ENCODE results near the gene ENTPD2. TPM values are rescaled to one million over a fixed set of nuclear protein-coding genes. Genes with fewer than 3 reads are reported as not detected.

ENTPD2 gene
- total RNA-seq, 1 donor = 0.09 TPM

GRCh38 chr9:137084526-137084925 is 30.7 kb upstream of the ENTPD2 start:
- H3K4me3 ChIP-seq (ENCODE audit: low read depth, low read length) = no peak overlapping the region
- no peak for TF ChIP-seq CTCF (IDR thresholded peaks at IDR 0.05; ENCODE audit: insufficient read depth, low read length)
- DNase-seq (ENCODE audit: low read depth) = no peak

GRCh38 chr9:137083394-137084004 is 29.6 kb upstream of the ENTPD2 start:
- no peak overlapping the region for H3K4me3 ChIP-seq (ENCODE audit: low read depth, low read length)
- TF ChIP-seq CTCF (IDR thresholded peaks at IDR 0.05; ENCODE audit: insufficient read depth, low read length) = no peak
- peak; percentile 96 for DNase-seq (ENCODE audit: low read depth)

GRCh38 chr9:137082925-137083290 is 29.0 kb upstream of the ENTPD2 start:
- no peak for TF ChIP-seq CTCF (IDR thresholded peaks at IDR 0.05; ENCODE audit: insufficient read depth, low read length)
- DNase-seq (ENCODE audit: low read depth) = no peak

GRCh38 chr9:137082222-137082924 is 28.5 kb upstream of the ENTPD2 start:
- H3K4me3 ChIP-seq (ENCODE audit: low read depth, low read length) = no peak overlapping the region
- no peak for TF ChIP-seq CTCF (IDR thresholded peaks at IDR 0.05; ENCODE audit: insufficient read depth, low read length)
- DNase-seq (ENCODE audit: low read depth) = no peak

More at GRCh38 chr9:137082925-137083290, 29.0 kb upstream of the ENTPD2 start:
- no peak overlapping the region for H3K4me3 ChIP-seq (ENCODE audit: low read depth, low read length)

- H3K4me3 ChIP-seq (ENCODE audit: low read depth, low read length) = no peak overlapping the region
- TF ChIP-seq CTCF (IDR thresholded peaks at IDR 0.05; ENCODE audit: insufficient read depth, low read length) = no peak
- no peak for DNase-seq (ENCODE audit: low read depth)
Observed at GRCh38 chr9:137080260-137081122, 26.6 kb upstream of the ENTPD2 start.

GRCh38 chr9:137079401-137079787 is 25.5 kb upstream of the ENTPD2 start:
- H3K4me3 ChIP-seq (ENCODE audit: low read depth, low read length) = no peak overlapping the region
- no peak for TF ChIP-seq CTCF (IDR thresholded peaks at IDR 0.05; ENCODE audit: insufficient read depth, low read length)
- no peak for DNase-seq (ENCODE audit: low read depth)

Data from fibroblast of the aortic adventitia (primary cell).